IPS-15b (cell line): Measurements from ENCODE around the gene TBXA2R.

Experiments
- H3K27me3 ChIP-seq: one replicate; pipeline ENCODE4 v1.6.1; 2013; ENCODE audit warnings: low read length; ENCODE audit not compliant: control insufficient read depth, insufficient read depth
- H3K36me3 ChIP-seq: one replicate; pipeline ENCODE4 v1.6.1; 2013; ENCODE audit warnings: low read length; ENCODE audit not compliant: control insufficient read depth, insufficient read depth
- H3K4me1 ChIP-seq: one replicate; pipeline ENCODE4 v1.6.1; 2013; ENCODE audit warnings: mild to moderate bottlenecking, low read length; ENCODE audit not compliant: control insufficient read depth, insufficient read depth
- H3K4me3 ChIP-seq: one replicate; pipeline ENCODE4 v1.5.1; 2013; ENCODE audit warnings: low read depth, low read length
- H3K9ac ChIP-seq: one replicate; pipeline ENCODE4 v1.6.1; 2013; ENCODE audit warnings: low read depth, mild to moderate bottlenecking, low read length
- H3K9me3 ChIP-seq: one replicate; pipeline ENCODE4 v1.6.1; 2013; ENCODE audit warnings: mild to moderate bottlenecking, low read length; ENCODE audit not compliant: control insufficient read depth, insufficient read depth

Gene TBXA2R

GRCh38 chr19:3614858-3615505 lies 8.3 kb upstream of the TBXA2R start:
- no peaks in the 10 kb centered on the region for H3K4me1 ChIP-seq
- H3K4me3 ChIP-seq: no peak overlapping the region
- no peaks in the 10 kb centered on the region for H3K9me3 ChIP-seq
- no peak overlapping the region for H3K9ac ChIP-seq
- H3K36me3 ChIP-seq: peaks cover 27% of the 10 kb centered on the region
- no peaks in the 10 kb centered on the region for H3K27me3 ChIP-seq

GRCh38 chr19:3613818-3614661 lies 7.4 kb upstream of the TBXA2R start:
- Histone ChIP-seq H3K4me1 (no peaks in the 10 kb centered on the region), H3K4me3 (no peak overlapping the region), H3K9ac (no peak overlapping the region), H3K9me3 (no peaks in the 10 kb centered on the region), H3K27me3 (no peaks in the 10 kb centered on the region), H3K36me3 (peaks cover 28% of the 10 kb centered on the region)

- no peaks in the 10 kb centered on the region for H3K27me3 ChIP-seq
- H3K9me3 ChIP-seq: no peaks in the 10 kb centered on the region
- H3K9ac ChIP-seq: no peak overlapping the region
- no peaks in the 10 kb centered on the region for H3K4me1 ChIP-seq
- H3K36me3 ChIP-seq: peaks cover 28% of the 10 kb centered on the region
- no peak overlapping the region for H3K4me3 ChIP-seq
Observed at GRCh38 chr19:3612901-3613741, 6.4 kb upstream of the TBXA2R start.

- Histone ChIP-seq H3K9me3 (no peaks in the 10 kb centered on the region), H3K9ac (no peak overlapping the region), H3K4me3 (no peak overlapping the region), H3K27me3 (no peaks in the 10 kb centered on the region), H3K4me1 (peaks cover 3% of the 10 kb centered on the region), H3K36me3 (peaks cover 25% of the 10 kb centered on the region)
Observed at GRCh38 chr19:3612330-3612729, 5.7 kb upstream of the TBXA2R start.

- H3K36me3 ChIP-seq: peaks cover 23% of the 10 kb centered on the region
- no peaks in the 10 kb centered on the region for H3K9me3 ChIP-seq
- H3K9ac ChIP-seq: no peak overlapping the region
- no peaks in the 10 kb centered on the region for H3K27me3 ChIP-seq
- H3K4me1 ChIP-seq: peaks cover 3% of the 10 kb centered on the region
- H3K4me3 ChIP-seq: no peak overlapping the region
Observed at GRCh38 chr19:3611841-3612240, 5.2 kb upstream of the TBXA2R start.

GRCh38 chr19:3610745-3611717 lies 4.4 kb upstream of the TBXA2R start:
- Histone ChIP-seq H3K9me3 (no peaks in the 10 kb centered on the region), H3K4me3 (no peak overlapping the region), H3K27me3 (no peaks in the 10 kb centered on the region), H3K9ac (no peak overlapping the region), H3K36me3 (peaks cover 23% of the 10 kb centered on the region), H3K4me1 (peaks cover 3% of the 10 kb centered on the region)

GRCh38 chr19:3609779-3610719 lies 3.4 kb upstream of the TBXA2R start:
- Histone ChIP-seq H3K36me3 (peaks cover 23% of the 10 kb centered on the region), H3K27me3 (peaks cover 9% of the 10 kb centered on the region), H3K9ac (no peak overlapping the region), H3K4me3 (no peak overlapping the region), H3K9me3 (no peaks in the 10 kb centered on the region), H3K4me1 (peaks cover 3% of the 10 kb centered on the region)

GRCh38 chr19:3608750-3609322 lies 2.2 kb upstream of the TBXA2R start:
- Histone ChIP-seq H3K9ac (no peak overlapping the region), H3K36me3 (peaks cover 23% of the 10 kb centered on the region), H3K4me3 (no peak overlapping the region), H3K27me3 (peaks cover 9% of the 10 kb centered on the region), H3K9me3 (no peaks in the 10 kb centered on the region), H3K4me1 (peaks cover 3% of the 10 kb centered on the region)

- Histone ChIP-seq H3K4me1 (peaks cover 3% of the 10 kb centered on the region), H3K9me3 (no peaks in the 10 kb centered on the region), H3K4me3 (no peak overlapping the region), H3K36me3 (peaks cover 23% of the 10 kb centered on the region), H3K27me3 (peaks cover 9% of the 10 kb centered on the region), H3K9ac (no peak overlapping the region)
Observed at GRCh38 chr19:3608079-3608641, 1.5 kb upstream of the TBXA2R start.
